Posterior vena cava (tissue), 2 donors: ENCODE data around the gene COPZ1. TPM values are rescaled to one million over a fixed set of nuclear protein-coding genes. Genes with fewer than 3 reads are reported as not detected.
"Not testable (repeated sequence)": the region's sequence is repeated elsewhere in the genome, so short reads cannot be mapped to it uniquely, and the experiment has no call there.

ENCODE experiments used
- DNase-seq: peaks from one replicate; pipeline ENCODE4 v3.0.0-alpha.2; 2020; ENCODE audit warnings: low spot score
- intact Hi-C, 2 donors: fragments of 100-400 bp; cut with DNase I; formaldehyde crosslinking; loops; one replicate each; pipeline versions ENCODE4 v1.14.1 to v1.14.2; 2022 to 2023
- total RNA-seq, 2 donors: library from RNA; stranded (reverse); fragmentation: NEBNext Ultra II Directional; extraction: Animal tissue kit (Norgen Biotek cat#: 25700); gene quantifications; one replicate each; pipeline ENCODE4 v1.2.1, GENCODE V29; 2021
- donor health status: DM: yes; HTN: yes; CAD: no.
- donor health status: DM: yes; HTN: yes; CAD: no.

The COPZ1 gene
- total RNA-seq, 2 donors from 2014 or later, result 80.2 to 80.6 TPM

GRCh38 chr12:54292083-54292930 lies 32.6 kb upstream of the COPZ1 start:
- DNase-seq, result no peak
- intact Hi-C loops, result loop anchor here in 1 of 2 donors (10.0 kb wide), 1 partner anchor 72 kb away; the partner anchor contains the start of gene GPR84

GRCh38 chr12:54292931-54293241 lies 32.0 kb upstream of the COPZ1 start:
- no peak for DNase-seq
- intact Hi-C loops, result loop anchor here in 1 of 2 donors (10.0 kb wide), 1 partner anchor 72 kb away; the partner anchor contains the start of gene GPR84

GRCh38 chr12:54294152-54294952 lies 30.6 kb upstream of the COPZ1 start:
- peak; percentile 85 for DNase-seq
- intact Hi-C loops, result loop anchor here in 1 of 2 donors (10.0 kb wide), 1 partner anchor 70 kb away; the partner anchor contains the start of gene GPR84

GRCh38 chr12:54294953-54295566 lies 29.9 kb upstream of the COPZ1 start:
- intact Hi-C loops, result loop anchor here in 1 of 2 donors (10.0 kb wide), 1 partner anchor 70 kb away; the partner anchor contains the start of gene GPR84
- no peak for DNase-seq

GRCh38 chr12:54296393-54297099 lies 28.4 kb upstream of the COPZ1 start:
- DNase-seq, result no peak
- intact Hi-C loops, result loop anchor here in 1 of 2 donors (10.0 kb wide), 1 partner anchor 68 kb away; the partner anchor contains the start of gene GPR84

GRCh38 chr12:54298904-54299303 lies 26.0 kb upstream of the COPZ1 start:
- peak; percentile 3 for DNase-seq
- intact Hi-C loops, result loop anchor here in 1 of 2 donors (10.0 kb wide), 1 partner anchor 66 kb away; the partner anchor contains the start of gene GPR84

GRCh38 chr12:54299515-54300224 lies 25.3 kb upstream of the COPZ1 start:
- peak; percentile 8 for DNase-seq
- intact Hi-C loops, result loop anchor here in 1 of 2 donors (10.0 kb wide), 1 partner anchor 65 kb away; the partner anchor contains the start of gene GPR84

- DNase-seq, result peak; percentile 25
- intact Hi-C loops, result no loop called here
Measured at GRCh38 chr12:54300225-54300731, 24.7 kb upstream of the COPZ1 start.

- intact Hi-C loops, result no loop called here
- peak; percentile 88 for DNase-seq
Measured at GRCh38 chr12:54300732-54301427, 24.1 kb upstream of the COPZ1 start, which contains the start of gene NFE2. Gene NFE2 (minus strand): TSS chr12:54301015. CDS start chr12:54295248, 5,767 bp downstream.

GRCh38 chr12:54301428-54302048 lies 23.4 kb upstream of the COPZ1 start:
- DNase-seq, result peak; percentile 35
- intact Hi-C loops, result no loop called here

GRCh38 chr12:54303640-54304039 lies 21.3 kb upstream of the COPZ1 start:
- intact Hi-C loops, result no loop called here
- DNase-seq, result no peak

- intact Hi-C loops, result no loop called here
- DNase-seq, result peak; percentile 88
Measured at GRCh38 chr12:54304187-54304810, 20.6 kb upstream of the COPZ1 start.

- intact Hi-C loops, result no loop called here
- DNase-seq, result peak; percentile 96
Measured at GRCh38 chr12:54306925-54307741, 17.8 kb upstream of the COPZ1 start.

- no peak for DNase-seq
- intact Hi-C loops, result no loop called here
Measured at GRCh38 chr12:54311051-54311450, 13.9 kb upstream of the COPZ1 start.

GRCh38 chr12:54312309-54312708 lies 12.6 kb upstream of the COPZ1 start:
- intact Hi-C loops, result not testable (repeated sequence)
- peak; percentile 43 for DNase-seq

- no peak for DNase-seq
- intact Hi-C loops, result no loop called here
Measured at GRCh38 chr12:54321363-54321762, 3.6 kb upstream of the COPZ1 start.
